NCI-H2107 treated with DMSO at 0.1 percent for 48 hours (cell line): ENCODE data around the gene PHTF1.

Experiments
- DNase-seq: peaks from one replicate; lab custom pipeline; 2025; ENCODE audit not compliant: unreplicated experiment; lab: John Stamatoyannopoulos, UW

Gene PHTF1

DNA sequence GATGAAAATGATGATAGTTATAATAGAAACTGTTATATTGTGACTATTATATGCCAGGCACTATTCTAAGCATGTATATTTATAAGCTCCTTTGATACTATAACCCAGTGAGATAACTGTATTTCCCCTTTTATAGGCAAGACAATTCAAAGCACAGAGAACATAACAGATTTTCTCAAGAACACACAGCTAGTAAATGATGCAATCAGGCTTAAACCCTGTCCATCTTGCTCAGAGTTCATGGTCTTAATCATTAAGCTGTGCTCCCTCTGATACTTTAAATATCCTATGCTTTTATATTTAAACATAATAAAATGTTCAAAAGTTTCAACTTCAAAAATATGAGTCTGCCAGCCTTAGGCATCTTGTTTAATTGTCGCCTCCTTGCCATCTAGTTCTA lies 88.6 kb downstream of the PHTF1 start:
- DNase-seq, result no peak

DNA sequence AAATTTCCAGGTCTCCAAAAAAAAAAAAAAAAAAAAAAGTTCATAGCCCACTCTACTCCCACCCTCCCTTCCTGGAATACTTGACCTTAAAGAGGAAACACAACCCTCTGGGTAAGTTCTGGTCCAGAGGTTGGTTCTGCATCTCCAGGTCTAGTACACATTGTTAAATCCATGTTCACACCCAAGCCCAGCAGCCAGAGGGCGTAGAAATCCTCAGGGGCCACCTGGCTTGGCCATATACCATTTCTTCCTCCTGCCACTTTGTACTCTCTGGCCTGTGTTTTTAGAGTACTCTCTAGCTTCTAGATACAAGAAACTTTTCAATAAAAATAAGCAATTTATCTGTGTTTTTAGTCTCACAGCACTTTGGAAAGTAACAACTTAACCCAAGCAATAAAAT lies 89.3 kb downstream of the PHTF1 start:
- no peak for DNase-seq

DNA sequence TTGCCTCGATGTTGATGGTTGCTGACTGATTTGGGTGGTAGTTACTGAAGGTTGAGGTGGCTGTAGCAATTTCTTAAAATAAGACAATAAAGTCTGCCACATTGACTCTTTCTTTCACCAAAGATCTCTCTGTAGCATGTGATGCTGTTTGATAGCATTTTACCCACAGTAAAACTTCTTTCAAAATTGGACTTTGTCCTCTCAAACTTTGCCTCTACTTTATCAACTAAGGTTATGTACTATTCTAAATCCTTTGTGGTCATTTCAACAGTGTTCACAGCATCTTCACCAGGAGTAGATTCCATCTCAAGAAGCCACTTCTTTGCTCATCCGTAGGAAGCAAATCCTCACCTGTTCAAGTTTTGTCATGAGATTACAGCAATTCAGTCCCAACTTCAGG lies 93.2 kb downstream of the PHTF1 start:
- no peak for DNase-seq

DNA sequence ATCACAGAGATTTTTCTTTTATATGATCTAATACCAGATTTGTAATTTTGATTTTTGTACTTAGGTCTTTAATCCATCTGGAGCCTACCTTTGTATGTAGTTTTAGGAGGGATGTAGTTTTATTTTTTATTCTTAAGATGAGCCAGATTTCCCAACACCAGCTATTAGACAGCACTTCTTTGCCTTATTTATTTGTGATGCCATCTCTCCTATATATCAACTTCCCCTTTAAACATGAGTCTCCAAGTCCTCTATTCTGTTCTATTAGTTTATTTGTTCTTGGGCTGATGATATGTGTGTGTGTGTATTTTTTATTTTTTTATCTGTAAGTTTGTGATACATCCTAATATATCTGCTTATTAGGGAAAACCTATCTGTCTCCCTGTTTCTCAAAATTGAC lies 94.2 kb downstream of the PHTF1 start:
- no peak for DNase-seq

DNA sequence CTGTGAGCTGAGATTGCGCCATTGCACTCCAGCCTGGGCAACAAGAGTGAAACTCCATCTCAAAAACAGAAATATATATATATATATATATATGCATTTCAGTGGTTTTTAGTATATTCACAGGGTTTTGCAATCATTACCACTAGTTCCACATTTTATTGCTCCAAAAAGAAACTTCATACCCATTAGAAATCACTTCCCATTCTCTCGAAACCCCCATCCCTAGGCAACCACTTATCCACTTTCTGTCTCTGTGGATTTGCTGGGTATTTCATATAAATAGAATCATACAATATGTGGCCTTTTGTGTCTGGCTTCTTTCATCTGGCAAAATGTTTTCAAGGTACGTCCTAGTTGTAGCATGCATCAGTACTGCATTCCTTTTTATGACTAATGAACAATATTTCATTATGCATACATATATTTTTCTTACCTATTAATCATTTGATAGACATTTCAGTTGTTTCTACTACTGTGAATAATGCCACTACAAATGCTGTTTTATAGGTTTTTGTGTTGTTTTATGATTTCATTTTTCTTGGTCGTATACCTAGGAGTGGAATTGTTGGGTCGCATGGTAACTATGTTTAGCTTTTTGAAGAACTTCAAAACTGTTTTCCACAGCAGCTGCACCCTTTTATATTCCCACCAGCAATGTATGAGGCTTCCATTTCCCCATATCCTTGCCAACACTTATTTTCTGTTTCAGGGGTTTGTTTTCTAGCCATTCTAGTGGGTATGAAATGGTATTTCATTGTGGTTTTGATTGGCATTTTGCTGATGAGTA lies 95.9 kb downstream of the PHTF1 start:
- DNase-seq, result no peak

DNA sequence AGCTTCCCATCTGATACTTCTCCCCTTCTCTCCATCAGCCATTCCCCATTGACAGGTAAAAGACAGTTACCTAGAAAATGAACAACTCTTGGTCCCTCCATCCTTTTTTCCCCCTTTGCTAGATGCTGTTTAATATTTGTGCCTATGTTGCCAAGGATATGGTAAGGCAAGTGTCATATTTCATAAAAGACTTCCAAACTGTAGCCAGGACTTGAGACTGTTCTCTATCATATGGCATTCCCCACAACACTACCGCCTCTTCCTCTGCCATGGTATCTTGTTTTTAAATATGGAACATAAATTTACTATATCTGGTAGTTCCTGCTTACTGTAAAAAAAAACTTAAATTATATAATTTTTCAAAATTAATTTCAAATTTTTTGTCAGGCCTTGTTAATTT lies 97.2 kb downstream of the PHTF1 start:
- no peak for DNase-seq

DNA sequence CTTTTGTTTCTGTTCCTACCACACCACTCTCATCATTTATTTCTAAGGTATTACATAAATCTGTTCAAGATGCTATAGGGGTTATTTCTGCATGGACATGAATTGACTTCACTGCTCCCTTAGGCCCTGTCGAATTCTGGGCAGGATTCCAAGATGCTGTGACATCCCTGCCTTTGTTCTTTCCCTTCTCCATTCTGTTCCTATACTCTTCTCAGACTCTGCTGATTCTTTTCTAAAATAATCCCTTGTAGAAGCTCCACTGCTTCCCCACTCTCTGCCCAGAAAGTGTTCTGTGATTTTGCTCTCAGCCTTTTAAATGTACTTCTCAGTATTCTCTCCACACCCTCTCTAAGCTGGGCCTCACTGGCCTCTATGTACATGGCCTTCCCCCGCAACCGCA lies 99.2 kb downstream of the PHTF1 start:
- no peak for DNase-seq

DNA sequence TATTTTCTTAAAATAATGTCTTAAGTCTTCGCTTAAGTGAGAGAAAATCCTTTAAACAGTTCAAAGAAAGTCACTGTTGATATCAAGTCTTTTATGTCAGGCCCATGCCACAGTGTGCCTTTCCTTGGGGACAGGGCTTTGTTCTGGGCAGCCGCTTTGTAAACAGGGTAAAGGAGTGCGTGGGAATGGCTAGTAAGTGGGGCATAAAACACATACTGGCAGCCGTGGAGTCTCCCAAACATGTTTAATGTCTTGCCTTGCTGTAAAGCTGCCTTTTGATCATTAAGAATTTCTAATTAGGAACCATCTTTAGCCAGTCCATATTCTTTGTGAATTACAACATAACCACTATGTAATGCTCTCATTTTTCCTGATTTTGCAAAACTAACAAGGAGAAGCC lies 99.7 kb downstream of the PHTF1 start:
- DNase-seq, result no peak

DNA sequence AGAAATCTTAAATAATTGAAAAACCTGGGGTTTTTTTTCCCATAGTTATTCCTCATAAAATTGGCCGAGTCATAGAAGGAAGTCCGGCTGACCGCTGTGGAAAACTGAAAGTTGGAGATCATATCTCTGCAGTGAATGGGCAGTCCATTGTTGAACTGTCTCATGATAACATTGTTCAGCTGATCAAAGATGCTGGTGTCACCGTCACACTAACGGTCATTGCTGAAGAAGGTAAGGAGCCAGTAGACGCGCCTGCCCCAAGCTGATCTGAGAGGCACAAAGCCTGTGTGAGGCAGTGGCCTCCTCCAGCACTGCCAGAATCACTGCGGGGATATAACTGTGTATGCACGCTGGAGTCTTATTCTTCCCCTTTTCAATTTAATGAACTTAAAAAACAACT lies 100.3 kb downstream of the PHTF1 start:
- no peak for DNase-seq

DNA sequence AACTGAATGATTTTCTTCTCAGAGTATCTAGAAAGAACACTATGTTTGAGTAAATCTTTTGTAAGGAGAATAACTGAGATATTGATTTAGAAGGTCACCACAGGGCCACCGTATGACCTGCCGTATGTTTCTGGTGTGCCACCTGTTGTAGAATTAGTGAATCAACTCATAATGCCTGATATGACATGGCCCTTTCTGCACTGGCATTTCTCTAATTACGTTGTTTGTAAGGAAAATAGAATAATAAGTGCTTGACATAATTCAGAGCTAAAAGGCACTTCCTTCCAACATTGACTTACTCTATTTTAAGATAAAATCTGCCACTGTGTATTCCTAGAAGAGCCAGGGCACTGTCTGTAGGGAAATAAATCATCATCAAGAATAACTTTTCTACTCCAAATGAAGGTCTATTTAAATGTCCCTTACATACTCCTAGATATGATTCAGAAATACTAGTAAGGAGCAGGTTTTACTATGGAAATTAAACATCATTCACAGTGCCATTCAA lies 101.7 kb downstream of the PHTF1 start:
- no peak for DNase-seq

DNA sequence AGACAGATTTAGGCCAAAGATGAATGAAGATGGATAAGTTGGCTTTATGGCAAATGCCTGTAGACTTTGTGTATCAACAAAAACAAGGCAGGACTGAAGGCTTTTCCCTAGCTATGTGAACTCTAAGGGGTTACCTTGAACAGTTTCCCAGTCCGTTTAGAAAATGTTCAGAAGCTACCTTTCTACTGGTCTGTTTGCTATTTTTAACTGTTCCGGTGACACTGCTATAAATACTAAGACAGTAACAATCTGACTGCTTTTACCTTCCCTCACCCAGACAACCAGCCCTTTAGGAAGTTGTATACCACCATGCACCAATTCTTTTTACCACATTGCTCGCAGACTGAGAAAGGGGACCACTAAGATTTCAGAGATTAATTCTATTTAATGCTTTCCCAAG lies 102.2 kb downstream of the PHTF1 start:
- no peak for DNase-seq

DNA sequence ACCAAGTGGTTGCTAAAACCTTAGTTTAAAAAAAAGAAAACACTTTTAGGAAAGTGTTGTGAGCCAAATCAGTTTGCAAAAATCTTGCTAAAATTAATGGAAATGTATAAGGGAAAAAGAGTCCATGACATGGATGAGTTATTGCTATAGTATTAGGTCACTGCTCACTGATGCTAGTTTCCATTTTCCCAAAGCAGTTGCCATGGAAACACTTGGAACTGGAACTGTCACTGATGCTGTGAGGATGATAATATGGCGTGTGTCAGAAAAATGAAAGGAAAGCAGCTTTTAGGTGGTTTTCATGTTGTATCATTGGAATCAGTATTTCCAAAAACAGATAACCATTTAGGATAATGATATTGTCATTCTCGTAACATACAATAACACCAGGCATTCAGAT lies 104.4 kb downstream of the PHTF1 start:
- no peak for DNase-seq

DNA sequence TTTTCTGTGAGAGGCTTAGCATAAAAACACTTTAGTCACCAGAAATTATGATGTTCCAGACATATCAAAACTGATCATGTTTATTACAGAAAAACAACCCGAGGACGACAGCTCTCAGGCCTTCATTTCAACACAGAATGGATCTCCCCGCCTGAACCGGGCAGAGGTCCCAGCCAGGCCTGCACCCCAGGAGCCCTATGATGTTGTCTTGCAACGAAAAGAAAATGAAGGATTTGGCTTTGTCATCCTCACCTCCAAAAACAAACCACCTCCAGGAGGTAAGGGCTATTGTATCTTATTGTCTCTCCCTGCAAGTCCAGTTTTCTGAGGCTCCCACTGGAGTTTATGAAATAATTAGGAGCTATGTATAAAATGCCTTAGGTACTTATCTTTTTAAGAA lies 105.5 kb downstream of the PHTF1 start:
- no peak for DNase-seq

DNA sequence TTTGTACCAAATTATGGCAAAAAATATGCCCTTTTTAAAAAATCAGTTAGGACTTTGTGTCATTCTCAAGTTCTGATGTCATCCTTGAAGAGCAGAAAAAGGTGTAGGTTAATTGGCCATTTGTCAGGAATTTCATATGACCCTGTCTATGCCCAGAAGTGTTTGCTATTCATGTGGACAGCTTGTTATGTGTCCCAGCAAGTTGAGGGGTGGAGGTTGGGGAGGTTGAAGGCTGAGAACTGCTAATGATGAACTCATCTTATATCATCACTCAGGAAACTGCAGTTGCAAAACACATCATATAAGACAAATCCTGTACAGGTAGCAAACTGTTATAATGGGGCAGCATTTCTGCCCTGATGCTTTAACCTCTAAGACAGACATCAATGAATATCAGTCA lies 106.5 kb downstream of the PHTF1 start:
- no peak for DNase-seq

DNA sequence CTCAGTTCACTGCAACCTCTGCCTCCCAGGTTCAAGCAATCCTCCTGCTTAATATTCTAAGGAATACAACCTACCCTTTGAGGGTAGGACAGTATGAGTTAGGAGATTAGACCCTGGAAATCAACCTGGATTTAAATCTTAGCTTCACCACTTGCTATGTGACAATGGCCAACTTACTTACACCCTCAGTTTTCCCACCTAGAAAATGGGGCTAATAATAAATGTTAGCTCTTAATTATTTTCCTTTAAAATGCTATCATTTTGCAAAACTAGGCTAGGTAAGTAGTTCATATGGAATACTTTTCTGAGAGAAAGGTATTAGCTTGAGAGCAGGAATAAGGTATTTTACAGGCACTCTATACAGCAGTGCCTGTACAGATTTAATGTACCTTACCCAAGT lies 110.8 kb downstream of the PHTF1 start:
- DNase-seq, result no peak

DNA sequence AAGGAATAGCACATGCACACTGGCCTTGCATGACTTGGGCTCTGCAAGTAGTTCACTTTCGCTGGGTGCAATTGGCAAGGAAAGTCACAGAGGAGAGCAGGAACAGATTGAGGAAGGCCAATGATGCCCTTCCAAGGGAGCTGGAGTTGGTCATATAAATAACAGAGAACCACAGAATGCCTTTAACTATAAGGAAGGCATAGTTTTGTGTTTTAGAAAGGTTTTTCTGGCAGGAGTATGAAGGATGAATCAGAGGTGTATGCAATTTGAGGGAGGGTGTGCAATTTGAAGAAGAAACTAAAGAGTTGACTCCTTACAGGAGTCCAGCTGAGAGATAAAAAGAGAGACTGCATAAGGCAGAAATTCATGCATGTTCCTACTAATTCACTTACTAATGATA lies 112.1 kb downstream of the PHTF1 start:
- DNase-seq, result no peak
